ENCODE data around the gene C8G.

The C8G gene

GRCh38 chr9:136970361-136970760, 25.3 kb downstream of the C8G start:
- no peak for FAIRE-seq

DNA sequence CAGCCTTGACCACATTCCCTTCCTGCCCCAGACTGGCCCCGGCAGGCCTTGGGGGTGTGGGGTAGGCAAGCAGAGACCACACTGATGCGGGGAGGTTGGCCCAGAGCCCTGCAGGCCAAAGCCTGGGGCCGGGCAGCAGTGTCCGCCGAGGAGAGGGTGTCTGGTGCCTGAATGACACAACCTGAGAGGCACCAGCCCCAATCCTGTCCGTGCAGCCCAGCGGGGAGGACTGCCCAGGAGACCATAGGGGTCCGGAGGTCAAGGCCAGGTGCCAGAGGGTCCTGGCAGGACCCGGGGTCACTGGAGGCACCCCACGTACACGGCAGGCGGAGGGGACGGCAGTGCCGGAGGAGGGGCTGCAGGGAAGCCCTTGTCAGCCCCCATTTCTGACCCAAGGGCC, 26.7 kb downstream of the C8G start:
- no peak for FAIRE-seq

DNA sequence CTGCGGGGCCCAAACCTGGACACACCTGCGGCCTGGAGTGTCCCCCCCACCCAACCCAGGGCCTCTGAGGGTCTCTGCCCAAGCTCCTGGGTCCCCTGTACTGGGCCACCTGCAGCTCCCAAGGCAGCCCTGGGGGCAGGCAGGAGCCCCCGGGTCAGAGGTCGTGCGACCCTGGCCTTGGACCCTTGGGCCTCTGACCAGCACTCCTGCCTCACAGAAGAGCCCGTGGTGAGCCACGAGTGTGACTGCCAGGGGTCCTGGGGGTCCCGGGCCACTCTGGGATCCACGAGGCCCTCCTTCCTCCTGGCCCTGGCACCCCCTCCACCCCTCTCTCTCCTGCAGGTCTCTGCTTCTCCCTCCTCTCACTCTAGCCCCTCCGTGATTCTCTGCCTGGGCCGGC, 27.3 kb downstream of the C8G start:
- no peak for FAIRE-seq

DNA sequence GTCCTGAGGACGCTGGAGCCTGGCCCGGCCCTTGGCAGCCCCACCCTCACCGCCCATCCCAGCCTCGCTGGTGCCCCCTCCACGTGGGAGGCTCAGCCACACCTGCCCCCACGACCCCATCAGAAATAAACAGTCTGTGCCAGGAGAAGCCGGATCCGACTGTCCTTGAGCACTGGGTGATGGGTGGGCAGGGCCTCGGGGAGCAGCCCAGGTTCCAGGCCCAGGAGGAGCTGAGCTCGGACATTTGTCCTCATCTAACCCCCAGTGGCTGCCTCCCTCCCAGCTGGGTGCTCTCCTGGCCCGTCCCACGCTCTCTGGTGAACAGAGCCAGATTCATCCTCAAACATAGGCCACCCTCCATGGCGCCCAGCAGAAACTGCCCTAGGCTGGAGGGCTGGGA, 27.7 kb downstream of the C8G start:
- no peak for FAIRE-seq

DNA sequence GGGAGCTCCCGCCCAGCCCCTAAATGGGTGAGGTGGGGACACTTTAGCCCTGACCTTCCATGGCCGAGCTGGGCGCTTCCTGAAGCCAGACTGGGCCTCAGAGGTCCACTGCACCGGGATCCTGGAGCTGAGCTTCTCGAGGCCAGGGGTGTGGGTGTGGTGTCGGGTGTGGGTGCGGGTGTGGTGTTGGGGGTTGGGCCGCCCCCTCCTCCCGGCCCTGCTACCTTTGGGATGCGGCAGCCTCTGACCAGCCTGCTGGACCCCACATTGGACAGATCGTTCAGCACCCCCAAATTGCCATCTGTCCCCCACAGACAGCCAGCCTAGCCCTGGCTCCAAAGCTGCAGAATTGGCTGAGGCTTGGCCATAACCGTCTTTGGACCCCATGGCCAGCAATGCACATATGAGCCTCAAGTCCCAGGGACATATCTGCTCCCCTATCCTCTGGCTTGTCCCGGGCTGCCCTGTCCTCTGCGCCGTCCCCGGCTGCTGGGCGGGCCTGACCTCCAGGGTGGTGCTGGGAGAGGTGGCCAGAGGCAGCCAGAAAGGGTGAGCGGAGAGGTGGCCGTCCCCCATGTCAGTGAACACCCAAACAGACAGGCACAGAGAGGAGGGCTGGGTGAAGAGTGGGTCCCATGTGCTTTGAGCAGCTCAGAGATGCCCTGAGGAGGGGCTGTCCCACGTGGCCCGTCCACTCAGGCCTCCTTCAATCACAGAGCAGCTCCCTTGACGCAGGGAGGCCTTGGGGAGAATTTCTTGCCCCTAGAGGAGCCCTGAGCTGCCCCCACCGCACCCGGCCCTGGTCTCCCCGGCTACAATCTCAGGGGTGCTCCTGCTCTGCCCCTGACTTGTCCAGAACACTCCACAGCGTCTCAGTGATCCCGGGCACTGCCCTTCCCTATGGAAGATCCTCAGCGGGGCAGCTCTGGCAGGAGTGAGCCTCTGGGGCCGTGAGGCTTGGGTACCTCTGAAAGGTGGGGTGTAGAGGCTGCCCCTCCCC, 28.9 kb downstream of the C8G start:
- no peak for FAIRE-seq

- no peak for FAIRE-seq
Observed at GRCh38 chr9:136974817-136975535, 29.9 kb downstream of the C8G start.

- FAIRE-seq: no peak
Observed at GRCh38 chr9:136975644-136976043, 30.6 kb downstream of the C8G start.

GRCh38 chr9:136977223-136977622, 32.2 kb downstream of the C8G start, which contains the start of gene PTGDS:
PTGDS (plus strand) TSS chr9:136977504; CDS start chr9:136977579, 75 bp downstream.
- FAIRE-seq: no peak

DNA sequence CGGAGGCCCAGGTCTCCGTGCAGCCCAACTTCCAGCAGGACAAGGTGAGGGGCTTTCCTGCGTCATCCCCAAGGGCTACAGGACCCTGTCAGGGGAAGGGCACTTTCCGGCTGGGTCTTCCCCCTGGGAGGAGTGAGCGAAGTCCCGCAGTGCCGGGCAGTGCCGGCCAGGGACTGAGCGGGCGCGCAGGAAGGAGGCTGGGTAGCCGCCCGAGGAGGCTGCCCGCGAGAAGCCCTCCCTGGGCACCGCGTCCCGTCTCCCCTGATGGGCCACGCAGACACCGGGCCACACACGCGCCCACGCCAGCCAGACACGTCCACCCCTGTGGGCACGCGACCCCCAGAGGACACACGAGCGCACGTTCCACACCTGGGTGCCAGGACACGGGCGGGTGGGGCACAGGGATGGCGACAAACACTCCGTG, 32.6 kb downstream of the C8G start:
- FAIRE-seq: no peak

DNA sequence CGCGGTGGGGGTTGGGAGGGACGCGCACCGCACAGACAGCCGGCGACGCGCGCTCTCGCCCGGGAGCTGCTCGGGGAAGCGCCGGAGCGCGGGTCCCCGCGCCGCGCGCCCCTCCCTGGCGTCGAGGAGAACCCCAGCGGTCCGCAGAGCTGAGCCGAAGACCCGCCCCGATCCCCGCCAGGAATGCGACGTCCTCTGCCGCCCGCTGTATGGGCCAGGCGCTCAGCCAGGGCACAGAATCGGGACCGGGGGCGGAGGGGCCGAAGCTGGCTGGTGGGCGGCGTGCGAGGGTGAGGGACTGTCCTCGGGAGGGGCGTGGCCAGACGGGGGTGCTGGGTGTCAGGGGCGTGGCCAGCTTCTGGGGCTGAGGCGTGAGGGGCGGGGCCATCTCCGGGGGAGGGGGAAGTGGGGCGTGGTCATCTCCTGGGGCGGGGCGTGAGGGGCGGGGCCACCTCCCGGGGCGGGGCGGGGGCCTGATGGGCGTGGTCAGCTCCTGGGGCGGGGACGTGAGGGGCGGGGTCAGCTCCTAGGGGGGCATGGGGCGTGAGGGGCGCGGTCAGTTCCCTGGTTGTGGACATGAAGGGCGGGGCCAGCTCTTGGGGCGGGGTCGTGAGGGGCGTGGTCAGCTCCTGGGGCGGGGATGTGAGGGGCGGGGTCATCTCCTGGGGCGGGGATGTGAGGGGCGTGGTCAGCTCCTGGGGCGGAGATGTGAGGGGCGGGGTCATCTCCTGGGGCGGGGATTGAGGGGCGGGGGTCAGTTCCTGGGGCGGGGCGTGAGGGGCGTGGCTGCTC, 33.2 kb downstream of the C8G start:
- no peak for FAIRE-seq

DNA sequence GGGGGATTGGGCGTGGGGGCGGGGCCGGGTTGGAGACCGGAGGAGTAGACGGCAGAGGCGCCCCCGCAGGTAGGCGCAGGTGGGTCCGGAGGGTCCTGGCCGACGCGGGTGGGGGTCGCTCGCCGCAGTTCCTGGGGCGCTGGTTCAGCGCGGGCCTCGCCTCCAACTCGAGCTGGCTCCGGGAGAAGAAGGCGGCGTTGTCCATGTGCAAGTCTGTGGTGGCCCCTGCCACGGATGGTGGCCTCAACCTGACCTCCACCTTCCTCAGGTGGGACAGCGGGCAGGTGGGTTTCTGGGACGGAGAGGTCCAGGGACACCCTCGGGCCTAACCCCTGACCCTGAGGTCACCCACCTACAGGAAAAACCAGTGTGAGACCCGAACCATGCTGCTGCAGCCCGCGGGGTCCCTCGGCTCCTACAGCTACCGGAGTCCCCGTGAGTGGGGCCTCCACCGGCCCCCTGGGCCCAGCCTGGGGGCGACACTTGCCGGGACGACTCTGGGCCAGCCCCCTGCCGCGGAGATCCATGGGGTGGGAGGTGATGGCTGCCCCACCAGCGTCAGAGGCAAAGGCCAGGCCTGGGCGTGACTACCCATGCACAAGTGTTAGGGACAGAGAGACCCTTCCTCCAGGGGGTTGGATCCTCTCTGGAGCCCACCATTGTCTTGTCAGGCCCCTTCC, 34.0 kb downstream of the C8G start:
- no peak for FAIRE-seq

DNA sequence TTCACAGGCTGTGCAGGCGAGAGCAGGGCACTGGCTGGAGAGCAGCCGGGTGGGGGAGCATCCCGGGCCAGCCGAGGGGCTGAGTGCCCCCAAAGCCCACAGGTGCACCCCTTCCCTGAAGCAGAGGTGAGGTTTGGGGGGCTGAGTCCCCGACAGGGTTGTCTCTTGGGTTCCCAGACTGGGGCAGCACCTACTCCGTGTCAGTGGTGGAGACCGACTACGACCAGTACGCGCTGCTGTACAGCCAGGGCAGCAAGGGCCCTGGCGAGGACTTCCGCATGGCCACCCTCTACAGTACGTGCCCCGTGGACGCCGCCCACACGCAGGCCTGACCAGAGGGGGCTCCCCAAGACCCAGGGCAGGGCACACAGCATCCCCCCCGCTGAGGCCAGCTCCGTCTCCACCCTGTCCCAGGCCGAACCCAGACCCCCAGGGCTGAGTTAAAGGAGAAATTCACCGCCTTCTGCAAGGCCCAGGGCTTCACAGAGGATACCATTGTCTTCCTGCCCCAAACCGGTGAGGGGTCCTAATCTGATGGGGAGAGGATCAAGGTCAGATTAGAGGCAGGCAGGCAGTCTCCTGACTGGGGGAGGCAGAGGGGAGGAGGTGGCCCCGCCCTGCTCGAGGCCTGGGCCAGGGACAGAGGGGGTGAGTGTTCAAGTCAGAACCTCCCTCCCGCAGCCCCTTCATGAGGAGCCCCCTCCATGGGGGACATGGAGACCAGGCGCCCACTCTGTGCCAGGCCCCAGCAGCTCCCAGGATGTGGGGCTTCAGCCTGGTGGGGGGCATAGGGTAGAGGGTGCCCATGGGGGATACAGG, 34.9 kb downstream of the C8G start:
- no peak for FAIRE-seq

GRCh38 chr9:136980669-136981478, 35.8 kb downstream of the C8G start:
- no peak for FAIRE-seq

DNA sequence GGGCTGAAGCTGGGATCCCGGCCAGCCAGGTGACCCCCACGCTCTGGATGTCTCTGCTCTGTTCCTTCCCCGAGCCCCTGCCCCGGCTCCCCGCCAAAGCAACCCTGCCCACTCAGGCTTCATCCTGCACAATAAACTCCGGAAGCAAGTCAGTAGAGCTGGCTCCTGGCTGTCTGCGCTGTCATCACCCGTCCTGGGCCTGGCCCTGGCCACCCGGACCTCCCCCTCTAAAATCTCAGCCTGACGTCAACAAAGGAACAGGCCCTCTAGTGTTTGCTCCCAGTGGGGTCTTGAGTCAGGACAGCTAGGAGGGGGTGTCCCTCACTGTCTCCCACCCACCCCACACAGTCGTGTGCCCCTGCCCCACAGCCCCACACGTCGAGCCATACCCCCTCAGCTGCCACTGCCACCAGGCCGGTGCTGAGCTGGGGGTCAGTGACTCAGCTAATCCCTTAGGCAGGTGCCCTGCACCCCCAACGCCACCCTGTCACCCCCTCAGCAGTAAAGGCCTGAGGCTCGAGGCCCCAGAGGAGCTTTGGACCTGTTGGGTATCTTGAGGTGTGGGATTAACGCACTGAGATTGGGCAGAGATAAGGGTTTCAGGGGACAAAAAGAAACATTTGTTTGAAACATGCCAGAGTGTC, 36.7 kb downstream of the C8G start:
- no peak for FAIRE-seq

GRCh38 chr9:136982232-136983051, 37.4 kb downstream of the C8G start, which contains the start of gene LCNL1:
LCNL1 (plus strand) TSS chr9:136982993; CDS start chr9:136983587, 594 bp downstream.
- no peak for FAIRE-seq

DNA sequence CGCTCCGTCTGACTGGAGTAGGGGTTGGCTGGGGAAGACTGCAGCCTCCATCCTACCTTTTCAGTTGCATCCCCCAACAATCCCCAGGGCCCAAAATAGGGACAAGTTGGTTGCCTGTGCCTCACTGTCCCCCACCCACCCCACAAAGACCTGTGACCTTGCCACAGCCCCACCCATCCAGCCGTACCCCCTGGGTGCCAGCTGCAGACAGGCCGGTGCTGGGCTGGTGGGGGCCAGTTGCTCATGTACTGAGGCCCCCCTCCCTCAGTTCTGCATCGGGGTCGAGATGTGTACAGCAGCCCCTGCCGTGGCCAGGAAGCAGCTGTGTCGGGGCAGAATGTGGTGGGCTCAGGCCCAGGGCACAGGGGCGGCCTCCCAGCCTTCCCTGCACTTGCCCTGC, 38.1 kb downstream of the C8G start:
- no peak for FAIRE-seq

DNA sequence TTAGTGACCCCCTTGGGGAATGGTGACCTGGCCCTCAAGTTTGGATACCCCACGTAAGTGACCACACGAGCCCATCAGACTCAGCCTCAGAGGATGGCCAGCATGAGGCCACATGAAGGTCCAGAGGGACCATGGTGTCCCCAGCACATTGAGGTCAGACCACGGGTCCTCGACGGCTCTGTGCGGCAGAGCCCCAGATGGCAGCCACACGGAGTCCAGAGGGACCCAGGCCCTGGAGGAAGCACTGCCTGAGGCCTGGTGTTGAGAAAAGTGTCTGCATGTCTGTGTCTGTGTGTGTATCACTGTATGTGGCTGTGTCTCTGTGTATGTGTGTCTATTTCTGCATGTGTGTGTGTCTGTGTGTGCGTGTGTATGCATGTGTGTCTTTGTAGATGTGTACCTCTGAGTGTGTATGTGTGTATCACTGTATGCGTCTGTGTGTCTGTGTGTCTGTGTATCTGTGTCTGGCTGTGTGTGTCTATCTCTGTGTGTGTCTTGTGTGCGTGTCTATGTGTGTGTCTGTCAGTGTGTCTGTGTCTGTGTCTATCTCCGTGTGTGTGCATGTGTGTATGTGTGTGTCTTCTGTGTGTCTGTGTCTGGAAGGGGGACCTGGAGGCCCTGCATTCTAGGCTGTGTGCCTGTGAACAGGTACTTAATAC, 38.7 kb downstream of the C8G start:
- FAIRE-seq: no peak

DNA sequence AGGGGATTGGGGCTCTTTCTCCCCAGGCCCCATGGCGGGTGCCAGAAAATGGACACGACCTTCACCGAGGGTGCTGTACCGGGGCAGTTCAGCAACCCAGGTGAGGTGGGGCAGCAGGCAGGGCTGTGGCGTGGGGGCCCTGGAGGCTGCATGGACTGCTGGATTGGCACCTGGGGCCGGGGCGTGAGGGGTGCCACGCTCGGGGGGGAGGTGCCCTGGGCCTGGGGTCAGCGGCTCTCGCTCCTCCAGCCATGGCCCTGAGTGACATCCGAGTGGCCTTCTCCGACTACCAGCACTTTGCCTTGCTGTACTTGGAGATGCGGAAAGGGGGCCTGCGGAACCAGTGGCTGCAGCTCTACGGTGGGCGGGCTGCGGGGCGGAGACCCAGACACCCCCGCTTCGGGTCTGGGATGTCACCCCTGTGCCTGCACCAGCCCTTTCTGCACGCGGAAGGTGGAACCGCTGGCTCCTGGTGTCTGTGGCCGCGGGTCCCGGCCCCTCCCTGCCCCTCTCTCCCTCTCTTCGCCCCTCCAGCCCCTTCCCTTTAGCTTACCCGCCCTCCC, 39.5 kb downstream of the C8G start:
- no peak for FAIRE-seq
